Neural progenitor cell (in vitro differentiated cells): ENCODE measurements around the gene NADSYN1.

Source experiments
- EZH2phosphoT487 ChIP-seq: fragments of 200-600 bp; sonication (generic); IDR thresholded peaks from 2 replicates; pipeline ENCODE4 v1.6.1; 2017; ENCODE audit warnings: antibody characterized with exemption
- TF ChIP-seq, protein P1 (sequence below): fragments of 200-600 bp; sonication (generic); IDR thresholded peaks from 2 replicates; pipeline ENCODE4 v1.5.1; 2017; ENCODE audit warnings: antibody characterized with exemption, mild to moderate bottlenecking

DNA sequence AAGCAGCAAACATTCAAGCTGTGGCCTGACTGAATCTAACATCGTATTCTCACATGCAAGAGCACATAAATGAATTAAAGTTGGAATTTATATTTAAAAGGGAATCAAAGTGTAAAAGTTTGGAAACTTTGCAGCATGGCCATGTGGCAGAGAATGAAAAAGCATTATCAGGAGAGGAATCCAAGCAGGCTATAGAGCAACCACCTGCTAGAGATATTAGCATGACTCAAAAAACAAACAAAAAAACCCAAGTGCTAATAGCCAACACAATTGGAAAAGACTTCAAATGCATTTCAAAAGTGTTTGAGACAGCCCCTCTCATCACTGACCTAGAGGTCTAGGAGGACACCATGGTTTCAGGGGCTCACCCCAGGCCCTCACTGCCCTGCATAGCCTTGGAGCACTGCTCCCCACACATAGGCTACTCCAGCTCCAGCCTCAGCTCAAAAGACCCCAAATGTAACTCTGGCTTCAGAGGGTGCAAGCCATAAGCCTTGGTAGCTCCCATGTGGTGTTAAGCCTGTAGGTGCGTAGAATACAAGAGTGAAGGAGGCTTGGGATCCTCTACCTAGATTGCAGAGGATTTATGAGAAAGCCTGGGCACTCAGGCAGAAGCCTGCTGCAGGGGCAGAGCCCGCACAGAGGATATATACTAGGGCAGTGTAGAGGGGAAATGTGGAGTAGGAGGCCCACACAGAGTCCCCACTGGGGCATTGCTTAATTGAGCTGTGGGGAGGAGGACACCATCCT lies 72.4 kb downstream of the NADSYN1 start:
- TF ChIP-seq, protein P1, sequence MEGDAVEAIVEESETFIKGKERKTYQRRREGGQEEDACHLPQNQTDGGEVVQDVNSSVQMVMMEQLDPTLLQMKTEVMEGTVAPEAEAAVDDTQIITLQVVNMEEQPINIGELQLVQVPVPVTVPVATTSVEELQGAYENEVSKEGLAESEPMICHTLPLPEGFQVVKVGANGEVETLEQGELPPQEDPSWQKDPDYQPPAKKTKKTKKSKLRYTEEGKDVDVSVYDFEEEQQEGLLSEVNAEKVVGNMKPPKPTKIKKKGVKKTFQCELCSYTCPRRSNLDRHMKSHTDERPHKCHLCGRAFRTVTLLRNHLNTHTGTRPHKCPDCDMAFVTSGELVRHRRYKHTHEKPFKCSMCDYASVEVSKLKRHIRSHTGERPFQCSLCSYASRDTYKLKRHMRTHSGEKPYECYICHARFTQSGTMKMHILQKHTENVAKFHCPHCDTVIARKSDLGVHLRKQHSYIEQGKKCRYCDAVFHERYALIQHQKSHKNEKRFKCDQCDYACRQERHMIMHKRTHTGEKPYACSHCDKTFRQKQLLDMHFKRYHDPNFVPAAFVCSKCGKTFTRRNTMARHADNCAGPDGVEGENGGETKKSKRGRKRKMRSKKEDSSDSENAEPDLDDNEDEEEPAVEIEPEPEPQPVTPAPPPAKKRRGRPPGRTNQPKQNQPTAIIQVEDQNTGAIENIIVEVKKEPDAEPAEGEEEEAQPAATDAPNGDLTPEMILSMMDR = no peak
- TF ChIP-seq EZH2phosphoT487 = no peak
